ENCODE results near the gene NUDCD2.
"Not testable (repeated sequence)": the region's sequence is repeated elsewhere in the genome, so short reads cannot be mapped to it uniquely, and the experiment has no call there.

NUDCD2 gene

GRCh38 chr5:163415673-163416072 lies 44.2 kb downstream of the NUDCD2 start:
- not testable (repeated sequence) for DNase-seq

- no peak for DNase-seq
These were observed 49.4 kb downstream of the NUDCD2 start for GRCh38 chr5:163410505-163410904.

- DNase-seq = no peak
These were observed 50.5 kb downstream of the NUDCD2 start for GRCh38 chr5:163409384-163409783.

DNA sequence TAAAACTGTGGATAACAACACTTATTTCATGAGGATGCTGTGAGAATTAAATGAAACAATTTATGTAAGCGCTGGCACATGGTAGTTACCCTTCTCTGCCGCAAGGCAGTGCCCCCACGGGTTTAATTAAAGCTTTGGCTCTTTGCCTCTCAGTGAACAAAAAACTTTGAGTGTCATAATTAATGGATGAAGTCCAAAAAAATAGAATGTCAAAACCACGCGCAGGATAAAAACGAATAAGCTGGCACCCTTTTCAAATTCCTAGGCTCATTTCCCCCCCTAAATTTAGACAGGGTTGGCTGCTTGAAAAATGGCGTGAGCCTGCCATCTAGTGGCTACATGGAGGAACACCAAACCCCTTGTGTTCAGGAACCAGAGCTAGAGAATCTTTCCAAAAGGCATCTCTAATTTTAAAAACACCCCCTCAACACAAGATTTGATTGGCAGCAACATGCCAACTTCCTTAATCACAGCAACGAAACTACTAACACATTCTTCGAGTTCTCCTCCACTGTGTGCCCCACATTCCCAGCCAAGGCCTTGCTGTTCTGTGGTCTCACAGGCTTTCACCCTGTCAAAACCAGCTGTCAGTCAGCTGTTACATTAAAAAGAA lies 51.5 kb downstream of the NUDCD2 start:
- peak; percentile 38 for DNase-seq

DNA sequence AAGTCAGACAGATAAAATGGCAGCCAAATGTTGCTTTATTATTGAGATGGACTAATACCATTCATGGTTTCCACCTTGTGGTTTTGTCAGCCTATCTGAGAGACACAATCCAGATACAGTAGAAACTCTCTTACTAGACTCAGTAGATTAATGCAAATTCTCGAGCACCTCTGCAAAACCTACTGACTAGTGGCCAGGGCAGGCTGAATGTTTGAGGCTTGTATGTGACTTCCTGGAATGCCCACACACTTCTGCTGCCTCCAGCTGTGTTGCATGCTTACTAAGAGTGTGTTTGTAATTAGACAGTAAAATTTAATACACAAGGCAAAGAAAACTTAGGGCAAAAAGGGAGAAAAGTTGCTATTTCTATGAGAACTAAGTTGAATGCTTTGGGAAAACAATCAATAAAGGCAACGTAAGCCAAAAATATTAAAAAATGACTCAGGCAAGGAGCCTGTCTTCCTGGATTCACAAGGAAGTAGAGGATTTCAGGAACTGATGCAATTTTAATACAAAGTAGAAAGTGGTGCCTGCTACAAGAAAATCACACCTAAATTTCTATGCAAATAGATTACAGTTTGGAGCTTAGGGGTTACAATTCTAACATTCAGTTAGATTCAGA lies 52.8 kb downstream of the NUDCD2 start:
- peak; percentile 62 for DNase-seq

- no peak for DNase-seq
These were observed 55.3 kb downstream of the NUDCD2 start for GRCh38 chr5:163404364-163405173.

- no peak for DNase-seq
These were observed 57.9 kb downstream of the NUDCD2 start for GRCh38 chr5:163402007-163402406.

DNA sequence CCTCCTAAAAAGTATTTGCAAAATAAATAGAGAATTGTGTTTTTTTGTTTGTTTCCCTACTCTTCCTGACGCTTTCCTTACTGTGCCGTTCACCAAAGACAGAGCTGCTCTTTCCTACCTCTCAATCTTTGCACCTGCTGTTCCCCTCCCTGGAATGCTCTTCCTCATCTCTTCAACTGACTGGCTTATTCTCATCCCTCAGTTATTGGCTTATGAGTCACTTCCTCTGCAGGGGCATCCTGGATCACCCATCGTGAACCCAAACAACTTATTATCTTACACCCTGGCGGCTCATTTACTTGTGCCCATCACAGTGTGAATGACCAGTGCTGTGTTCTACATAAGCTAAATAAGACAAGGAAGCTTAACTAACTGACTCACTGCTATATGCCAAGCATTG lies 58.6 kb downstream of the NUDCD2 start:
- no peak for DNase-seq

DNA sequence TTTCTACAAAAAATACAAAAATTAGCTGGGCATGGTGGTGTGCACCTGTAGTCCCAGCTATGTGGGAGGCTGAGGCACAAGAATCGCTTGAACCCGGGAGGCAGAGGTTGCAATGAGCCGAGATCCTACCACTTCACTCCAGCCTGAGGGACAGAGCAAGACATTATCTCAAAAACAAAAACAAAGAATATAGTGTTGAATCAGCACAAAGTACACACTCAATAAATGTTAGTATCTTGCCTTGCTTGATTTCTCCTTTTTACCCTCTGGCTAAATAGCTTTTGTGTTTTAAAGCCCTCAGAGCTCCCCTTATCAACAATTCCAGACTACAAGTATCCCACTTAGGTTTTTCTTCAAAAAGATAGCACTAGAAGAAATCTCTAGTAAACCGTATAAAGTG lies 60.0 kb downstream of the NUDCD2 start:
- DNase-seq = no peak

- no peak for DNase-seq
These were observed 62.5 kb downstream of the NUDCD2 start for GRCh38 chr5:163397354-163397753.

GRCh38 chr5:163396818-163397340 lies 63.0 kb downstream of the NUDCD2 start:
- peak; percentile 16 for DNase-seq

All from GF-D8 (cell line).